HG03558 (cell line): ENCODE measurements around the gene CTCF.
"Not testable (repeated sequence)": the region's sequence is repeated elsewhere in the genome, so short reads cannot be mapped to it uniquely, and the experiment has no call there.

Experiments used
- ATAC-seq: cut with Tn5 transposase; IDR thresholded peaks from one replicate; pipeline ENCODE4 v1.9.1; 2021; ENCODE audit warnings: moderate number of reproducible peaks; ENCODE audit not compliant: unreplicated experiment; ENCODE audit errors: extremely low read depth

CTCF gene

GRCh38 chr16:67533987-67534386 is 28.3 kb upstream of the CTCF start:
- not testable (repeated sequence) for ATAC-seq

GRCh38 chr16:67534431-67534830 is 27.9 kb upstream of the CTCF start:
- no peak for ATAC-seq

GRCh38 chr16:67535201-67535600 is 27.1 kb upstream of the CTCF start:
- no peak for ATAC-seq

GRCh38 chr16:67537270-67537635 is 25.1 kb upstream of the CTCF start:
- ATAC-seq = no peak

- ATAC-seq = no peak
Observed at GRCh38 chr16:67537636-67538591, 24.4 kb upstream of the CTCF start.

- ATAC-seq = no peak
Observed at GRCh38 chr16:67538666-67539101, 23.6 kb upstream of the CTCF start.

- ATAC-seq = no peak
Observed at GRCh38 chr16:67539271-67539670, 23.1 kb upstream of the CTCF start.

- ATAC-seq = no peak
Observed at GRCh38 chr16:67539691-67540635, 22.4 kb upstream of the CTCF start.

- ATAC-seq = no peak
Observed at GRCh38 chr16:67540756-67541155, 21.6 kb upstream of the CTCF start.

- ATAC-seq = no peak
Observed at GRCh38 chr16:67541391-67542263, 20.7 kb upstream of the CTCF start.

GRCh38 chr16:67542464-67542863 is 19.9 kb upstream of the CTCF start:
- no peak for ATAC-seq

GRCh38 chr16:67543036-67543435 is 19.3 kb upstream of the CTCF start:
- ATAC-seq = no peak

GRCh38 chr16:67543582-67543981 is 18.7 kb upstream of the CTCF start:
- no peak for ATAC-seq

- no peak for ATAC-seq
Observed at GRCh38 chr16:67544329-67544841, 17.9 kb upstream of the CTCF start.

GRCh38 chr16:67544844-67545664 is 17.3 kb upstream of the CTCF start:
- ATAC-seq = no peak

GRCh38 chr16:67545665-67546024 is 16.7 kb upstream of the CTCF start:
- ATAC-seq = no peak

GRCh38 chr16:67546091-67546501 is 16.2 kb upstream of the CTCF start:
- no peak for ATAC-seq

- ATAC-seq = no peak
Observed at GRCh38 chr16:67546761-67547422, 15.4 kb upstream of the CTCF start.
